Rectal smooth muscle tissue (tissue), 1 donor: ENCODE data around the gene CACNA2D4.

Experiments
- H3K27ac ChIP-seq: one replicate; pipeline ENCODE4 v1.7.0; 2013; ENCODE audit warnings: low read depth, low read length, inconsistent platforms
- H3K27me3 ChIP-seq: one replicate; pipeline ENCODE4 v1.7.0; 2013; ENCODE audit warnings: low read length; ENCODE audit not compliant: control insufficient read depth, insufficient read depth
- H3K36me3 ChIP-seq: one replicate; pipeline ENCODE4 v1.7.0; 2013; ENCODE audit warnings: low read length; ENCODE audit not compliant: control insufficient read depth, insufficient read depth
- H3K4me1 ChIP-seq: one replicate; pipeline ENCODE4 v1.7.0; 2013; ENCODE audit warnings: low read length; ENCODE audit not compliant: control insufficient read depth, insufficient read depth
- H3K4me3 ChIP-seq: one replicate; pipeline ENCODE4 v1.7.0; 2013; ENCODE audit warnings: low read length
- H3K9ac ChIP-seq: one replicate; pipeline ENCODE4 v1.7.0; 2013; ENCODE audit warnings: low read length

The CACNA2D4 gene

DNA sequence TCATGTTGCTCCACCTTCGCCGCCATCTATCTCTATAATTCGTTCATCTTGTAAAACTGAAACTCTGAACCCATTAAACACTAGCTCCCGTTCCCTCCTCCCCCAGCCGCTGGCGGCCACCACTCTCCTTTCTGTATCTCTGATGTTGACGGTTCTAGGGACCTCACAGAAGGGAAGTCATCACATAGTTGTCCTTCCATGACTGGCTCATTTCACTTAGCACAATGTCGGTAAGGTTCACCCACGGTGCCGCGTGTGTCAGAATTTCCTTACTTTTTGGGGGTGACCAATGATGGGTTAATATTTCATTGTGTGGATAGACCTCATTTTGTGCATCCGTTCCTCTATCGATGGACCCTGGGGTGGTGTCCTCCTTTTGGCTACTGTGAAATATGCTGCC is 2.0 kb upstream of the CACNA2D4 start:
- no peak overlapping the region for H3K4me3 ChIP-seq
- H3K27ac ChIP-seq: no peak overlapping the region
- H3K9ac ChIP-seq: no peak overlapping the region
- peaks cover 12% of the 10 kb centered on the region for H3K4me1 ChIP-seq
- no peaks in the 10 kb centered on the region for H3K36me3 ChIP-seq
- H3K27me3 ChIP-seq: no peaks in the 10 kb centered on the region

DNA sequence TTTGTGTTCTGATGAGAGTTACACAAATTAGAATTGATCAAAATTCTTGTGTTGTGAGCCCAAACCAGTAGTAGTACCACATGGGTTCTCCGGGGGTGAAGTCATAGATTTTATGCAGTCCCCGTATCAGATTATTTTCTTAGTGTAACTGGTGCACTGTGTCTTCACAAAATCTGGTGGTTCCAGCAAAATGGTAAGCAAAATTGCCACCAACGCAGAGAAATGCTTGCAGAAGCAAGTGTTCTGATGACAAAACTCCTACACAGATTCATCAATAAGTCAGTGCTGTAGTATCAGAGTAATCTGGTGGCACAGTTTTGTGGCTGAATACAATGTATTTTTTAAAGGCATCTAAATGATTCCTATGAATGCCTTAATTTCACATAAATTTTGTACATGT is 1.3 kb upstream of the CACNA2D4 start:
- H3K9ac ChIP-seq: no peak overlapping the region
- peaks cover 5% of the 10 kb centered on the region for H3K4me1 ChIP-seq
- no peak overlapping the region for H3K27ac ChIP-seq
- no peaks in the 10 kb centered on the region for H3K27me3 ChIP-seq
- no peaks in the 10 kb centered on the region for H3K36me3 ChIP-seq
- H3K4me3 ChIP-seq: no peak overlapping the region

DNA sequence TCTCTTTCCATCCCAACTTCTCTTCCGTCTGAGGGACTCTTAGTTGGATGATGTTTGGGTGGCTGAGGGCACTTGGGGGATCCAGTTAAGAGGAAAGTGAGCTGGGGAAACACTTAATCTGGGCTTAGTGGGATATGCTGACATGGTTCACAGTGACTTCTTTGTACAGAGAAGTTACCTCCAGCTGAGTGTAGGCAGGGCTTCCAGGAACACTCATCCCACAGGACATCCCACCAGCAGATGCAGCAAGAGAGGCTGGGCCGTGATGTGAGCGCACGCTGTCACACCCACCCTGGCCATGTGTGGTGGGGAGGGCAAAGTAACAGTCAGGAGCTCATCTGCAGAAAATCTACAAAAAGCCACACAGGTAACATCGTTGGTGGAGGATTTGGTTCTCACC is 832 bp upstream of the CACNA2D4 start:
- no peak overlapping the region for H3K9ac ChIP-seq
- H3K27ac ChIP-seq: no peak overlapping the region
- H3K4me1 ChIP-seq: peaks cover 5% of the 10 kb centered on the region
- no peak overlapping the region for H3K4me3 ChIP-seq
- no peaks in the 10 kb centered on the region for H3K36me3 ChIP-seq
- H3K27me3 ChIP-seq: no peaks in the 10 kb centered on the region

DNA sequence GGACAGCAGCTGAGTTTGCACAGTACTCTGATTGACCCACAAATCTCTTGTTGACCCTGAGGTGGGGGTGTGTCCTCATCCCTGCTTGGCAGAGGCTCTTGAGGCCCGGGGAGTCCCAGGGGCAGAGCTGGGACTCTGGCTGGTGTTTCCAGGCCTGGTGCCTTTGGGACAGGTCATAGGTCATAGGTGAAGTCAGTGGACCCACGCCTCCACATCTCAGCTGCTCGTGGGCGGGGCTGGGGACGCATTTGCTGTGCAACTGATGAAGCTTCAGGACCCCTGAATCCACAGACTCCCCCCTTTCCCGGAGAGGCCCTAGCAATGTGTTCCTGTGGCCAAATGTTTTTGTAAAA is 408 bp upstream of the CACNA2D4 start:
- H3K27ac ChIP-seq: no peak overlapping the region
- no peaks in the 10 kb centered on the region for H3K27me3 ChIP-seq
- H3K9ac ChIP-seq: no peak overlapping the region
- H3K4me1 ChIP-seq: peaks cover 5% of the 10 kb centered on the region
- no peak overlapping the region for H3K4me3 ChIP-seq
- H3K36me3 ChIP-seq: no peaks in the 10 kb centered on the region

DNA sequence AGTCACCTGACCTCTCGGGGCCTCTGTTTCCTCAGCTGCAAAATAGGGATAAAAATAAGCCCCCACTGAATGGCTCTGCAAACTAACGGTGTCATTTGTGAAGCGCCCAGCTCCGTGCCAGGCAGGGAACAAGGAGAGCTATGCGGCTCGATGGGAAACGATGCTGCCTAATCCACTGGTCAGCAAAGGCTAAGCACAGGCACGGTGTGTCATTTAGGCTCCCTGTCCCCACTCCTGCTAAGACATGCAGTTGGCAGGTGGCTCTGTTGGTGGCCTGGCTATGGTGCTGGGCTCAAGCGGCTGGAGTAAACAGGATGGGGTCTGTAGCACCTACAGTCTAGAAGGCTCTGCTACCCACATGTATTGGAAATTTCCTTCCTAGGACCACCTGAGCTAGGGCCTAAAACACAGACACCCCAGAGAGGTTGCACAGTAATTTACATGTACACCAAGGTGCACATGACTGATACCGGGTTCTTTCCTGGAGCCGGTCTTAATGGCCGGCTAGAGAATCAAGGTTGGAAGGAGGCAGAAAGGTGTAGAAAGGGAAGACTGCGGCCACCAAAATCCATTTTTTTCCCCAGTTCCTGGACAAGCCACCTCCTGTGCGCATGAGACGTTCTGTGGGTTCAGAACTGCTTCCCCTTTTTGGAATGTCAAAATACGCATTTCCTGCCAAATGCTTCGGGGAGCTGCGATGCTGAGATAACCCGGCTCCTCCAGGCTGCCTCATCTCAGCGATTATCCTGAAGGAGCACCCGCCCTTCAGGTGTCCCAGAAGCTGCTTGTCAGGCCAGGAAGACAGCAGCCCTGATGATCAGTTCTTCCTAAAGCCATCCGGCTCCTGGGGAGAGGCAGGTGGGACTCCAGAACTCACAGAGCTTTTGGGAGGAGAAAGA is 1.0 kb downstream of the CACNA2D4 start:
- no peaks in the 10 kb centered on the region for H3K36me3 ChIP-seq
- H3K4me1 ChIP-seq: peaks cover 5% of the 10 kb centered on the region
- no peak overlapping the region for H3K9ac ChIP-seq
- H3K27ac ChIP-seq: peak overlapping the region; percentile 15
- H3K4me3 ChIP-seq: no peak overlapping the region
- H3K27me3 ChIP-seq: no peaks in the 10 kb centered on the region

DNA sequence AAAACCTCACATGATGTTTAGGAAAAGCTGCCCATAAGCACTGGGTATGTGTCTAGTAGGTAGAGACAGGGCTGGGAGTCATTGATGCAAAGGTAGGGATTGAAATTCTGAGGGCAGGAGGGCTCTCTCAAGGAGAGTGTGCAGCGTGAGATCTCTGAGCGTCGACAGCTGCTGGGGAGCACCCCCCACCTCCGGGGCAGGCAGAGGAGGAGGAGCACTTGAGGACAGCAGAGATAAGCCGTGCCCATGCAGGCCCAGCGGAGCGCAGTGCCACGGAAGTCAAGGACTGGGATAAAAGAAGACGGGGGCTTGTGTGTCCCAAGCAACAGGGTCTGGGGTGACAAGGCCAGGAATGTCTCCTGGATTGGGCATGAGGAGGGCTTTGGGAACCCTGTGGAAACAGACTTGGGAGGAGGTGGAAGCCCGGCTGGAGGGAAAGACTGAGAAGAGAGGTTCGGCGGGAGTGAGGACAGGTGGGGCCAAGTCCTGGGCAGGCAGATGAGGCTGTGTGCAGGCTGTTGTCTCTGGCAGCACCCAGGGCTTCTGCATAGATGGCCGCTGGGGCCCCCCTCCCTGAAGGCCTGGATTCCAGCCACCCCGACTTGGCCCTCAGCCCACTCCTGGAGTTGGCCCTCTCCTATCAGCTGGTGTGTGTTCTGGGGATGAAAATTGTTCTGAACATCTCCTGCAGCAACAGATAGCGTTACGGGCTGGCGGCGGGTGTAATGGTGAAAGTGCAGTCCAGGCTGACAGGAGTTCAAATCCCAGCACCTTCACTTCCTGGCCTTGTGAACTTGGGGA is 1.9 kb downstream of the CACNA2D4 start:
- peaks cover 5% of the 10 kb centered on the region for H3K4me1 ChIP-seq
- no peaks in the 10 kb centered on the region for H3K36me3 ChIP-seq
- no peaks in the 10 kb centered on the region for H3K27me3 ChIP-seq
- H3K9ac ChIP-seq: no peak overlapping the region
- H3K27ac ChIP-seq: no peak overlapping the region
- no peak overlapping the region for H3K4me3 ChIP-seq

DNA sequence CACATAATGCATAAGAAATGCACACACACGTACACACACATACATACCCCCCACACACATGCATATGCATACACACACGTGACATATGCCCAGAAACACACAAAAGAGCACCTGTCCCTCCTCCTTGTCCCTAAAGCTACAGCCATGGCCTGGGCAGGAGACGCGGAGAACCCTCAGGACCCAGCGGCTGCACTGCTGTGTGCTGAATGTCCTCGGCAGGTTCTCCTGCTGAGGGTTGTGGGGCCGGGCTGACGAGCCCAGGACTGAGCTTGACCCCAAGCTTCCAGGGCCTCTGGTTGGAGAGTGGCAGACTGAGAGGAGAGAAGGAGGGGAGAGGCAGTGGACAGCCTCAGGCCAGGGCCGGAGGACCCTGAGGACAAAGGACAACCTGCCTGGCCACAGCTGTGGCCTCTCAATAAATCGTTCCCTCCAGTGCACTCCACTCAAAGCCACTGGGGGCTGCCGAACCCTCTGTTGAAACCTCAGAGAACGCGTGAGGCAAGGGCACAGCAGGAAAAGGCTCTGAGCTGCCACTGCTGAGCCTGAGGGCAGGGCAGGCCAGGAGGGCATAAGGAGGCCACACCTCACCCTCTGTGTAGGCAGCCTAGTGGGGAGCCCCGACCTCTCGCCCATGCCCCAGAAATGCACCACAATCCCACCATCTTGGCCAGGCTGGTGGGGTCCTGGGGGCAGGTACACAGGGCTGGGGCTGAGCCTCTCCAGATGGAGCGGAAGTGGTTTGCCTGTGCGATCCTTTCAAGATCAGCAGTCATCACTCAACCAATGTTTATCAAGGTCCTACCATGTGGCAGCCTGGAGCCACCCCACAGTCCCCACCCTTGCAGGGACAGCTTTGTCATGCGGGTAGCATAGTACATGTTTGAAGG is 3.1 kb downstream of the CACNA2D4 start:
- Histone ChIP-seq H3K27me3 (no peaks in the 10 kb centered on the region), H3K9ac (no peak overlapping the region), H3K4me3 (no peak overlapping the region), H3K27ac (no peak overlapping the region), H3K36me3 (no peaks in the 10 kb centered on the region), H3K4me1 (peaks cover 5% of the 10 kb centered on the region)

DNA sequence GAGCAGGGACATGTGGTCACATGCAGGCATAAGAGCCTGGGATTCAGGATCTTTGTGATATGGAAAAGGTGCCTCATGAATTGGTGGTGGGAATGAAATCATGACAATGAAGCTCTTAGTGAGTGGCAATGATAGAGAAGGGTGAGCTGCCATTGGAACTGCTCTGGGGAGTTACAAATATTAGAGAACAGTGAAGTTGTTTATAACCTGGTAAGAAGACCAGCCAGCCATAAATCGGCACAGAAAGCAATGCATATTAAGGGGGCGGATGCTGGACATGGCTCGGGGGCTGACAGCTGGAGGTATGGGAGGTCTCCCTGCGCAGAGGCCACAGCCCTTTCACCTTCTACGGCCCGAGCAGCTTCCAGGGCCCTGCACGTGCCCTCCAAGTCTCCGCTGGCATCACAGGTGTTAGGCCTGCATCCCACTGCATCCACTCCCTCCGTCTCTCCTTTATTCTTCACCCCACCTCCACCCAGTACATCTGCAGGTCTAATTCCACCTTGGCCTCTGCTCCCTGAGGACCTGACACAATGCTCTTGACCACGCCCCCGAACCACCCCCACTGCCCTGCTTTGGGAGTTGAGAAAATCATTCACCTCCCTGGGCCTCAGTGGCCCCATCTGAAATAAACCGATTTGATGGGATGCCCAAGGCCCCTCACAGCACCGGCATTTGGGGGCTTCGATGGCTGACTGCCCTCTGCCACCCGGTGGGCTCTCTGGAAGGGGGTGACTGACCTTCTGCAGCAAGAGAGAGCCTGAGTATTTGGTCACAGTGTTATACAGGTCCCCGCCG is 4.1 kb downstream of the CACNA2D4 start:
- no peaks in the 10 kb centered on the region for H3K27me3 ChIP-seq
- no peaks in the 10 kb centered on the region for H3K36me3 ChIP-seq
- no peak overlapping the region for H3K9ac ChIP-seq
- H3K4me1 ChIP-seq: peaks cover 5% of the 10 kb centered on the region
- no peak overlapping the region for H3K4me3 ChIP-seq
- H3K27ac ChIP-seq: no peak overlapping the region

DNA sequence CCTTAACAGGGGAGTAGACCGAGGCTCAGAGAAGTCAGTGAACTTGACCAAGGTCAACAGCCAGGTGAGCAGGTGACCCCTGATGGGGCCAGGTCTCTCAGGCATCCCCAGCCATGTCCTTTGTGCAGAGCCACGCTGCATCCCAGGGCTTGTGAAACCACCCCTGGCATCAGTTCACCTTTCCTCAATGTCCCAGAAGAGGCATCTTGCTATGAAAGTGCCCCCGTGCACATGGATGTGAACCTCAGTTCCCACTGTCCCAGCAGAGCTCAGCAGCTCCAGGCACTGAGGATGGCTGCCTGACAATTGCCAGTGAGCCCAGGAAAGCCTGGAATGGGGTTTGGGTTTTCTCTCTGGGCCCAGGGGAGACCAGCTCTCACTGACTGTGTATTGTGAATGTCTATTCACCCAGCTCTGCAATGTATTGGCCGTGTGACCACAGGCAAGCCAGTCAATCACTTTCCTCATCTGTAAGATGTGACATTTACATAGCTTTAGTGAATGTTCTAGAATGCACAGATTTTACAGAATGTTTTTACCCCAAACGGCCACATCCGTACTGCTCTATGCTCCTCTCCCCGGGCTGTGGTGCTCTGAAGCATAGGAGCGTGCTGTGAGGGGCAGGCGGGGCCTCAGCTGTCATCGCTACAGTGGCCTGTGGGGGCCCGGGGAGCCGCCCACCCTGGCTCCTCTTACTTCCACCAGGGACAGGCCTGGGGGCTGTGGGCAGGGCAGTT is 4.9 kb downstream of the CACNA2D4 start:
- no peaks in the 10 kb centered on the region for H3K27me3 ChIP-seq
- H3K9ac ChIP-seq: no peak overlapping the region
- peaks cover 5% of the 10 kb centered on the region for H3K4me1 ChIP-seq
- no peak overlapping the region for H3K4me3 ChIP-seq
- no peak overlapping the region for H3K27ac ChIP-seq
- no peaks in the 10 kb centered on the region for H3K36me3 ChIP-seq

DNA sequence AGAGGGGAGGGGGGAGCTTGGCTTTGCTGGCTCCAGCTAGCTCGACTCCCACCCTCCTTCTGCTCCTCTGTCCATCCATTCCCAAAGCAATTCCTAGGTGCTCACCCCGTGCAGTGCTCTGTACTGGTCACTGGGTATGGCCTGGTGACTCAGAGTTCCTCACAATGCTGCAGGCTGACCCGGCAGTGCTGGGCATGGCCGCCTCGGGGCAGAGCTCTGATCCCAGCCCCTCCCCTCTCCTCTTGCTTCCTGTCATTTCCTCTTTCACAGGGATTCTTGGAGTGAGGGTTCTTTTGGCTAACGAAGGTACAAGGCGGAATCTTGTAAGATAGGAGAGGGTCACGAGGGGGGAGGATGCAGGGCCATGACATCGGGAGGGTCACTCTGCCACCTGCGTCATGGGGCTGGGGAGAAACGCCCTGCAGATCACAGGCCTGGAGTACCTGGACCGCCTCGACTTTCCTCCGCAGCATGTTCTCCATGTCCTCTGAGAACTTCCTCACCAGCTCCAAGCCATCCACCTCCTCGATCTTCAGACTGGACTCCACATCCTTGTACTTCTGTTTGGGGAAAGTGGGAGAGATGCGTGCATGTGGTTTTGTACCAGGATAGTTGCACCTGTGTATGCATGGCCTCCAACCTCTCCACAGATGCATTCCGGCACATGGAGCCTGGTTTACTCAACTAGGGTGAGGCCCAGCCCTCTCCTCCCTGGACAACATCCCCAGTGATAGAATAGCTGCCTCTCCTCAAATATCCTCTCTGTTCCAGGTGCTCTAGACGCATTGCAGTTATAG is 5.7 kb downstream of the CACNA2D4 start:
- no peak overlapping the region for H3K27ac ChIP-seq
- H3K9ac ChIP-seq: no peak overlapping the region
- no peaks in the 10 kb centered on the region for H3K36me3 ChIP-seq
- H3K4me1 ChIP-seq: peaks cover 5% of the 10 kb centered on the region
- H3K27me3 ChIP-seq: no peaks in the 10 kb centered on the region
- no peak overlapping the region for H3K4me3 ChIP-seq
